WI38 (cell line): ENCODE measurements around the gene ZNF862.

Source experiments
- H3K4me3 ChIP-seq: 2 replicates; pipeline ENCODE4 v1.5.1; 2011; ENCODE audit warnings: low read depth, mild to moderate bottlenecking, control low read depth, low read length
- CTCF ChIP-seq: IDR thresholded peaks from 2 replicates; pipeline ENCODE4 v1.5.1; 2012; ENCODE audit warnings: low read depth, mild to moderate bottlenecking, control low read depth, low read length

ZNF862 gene

GRCh38 chr7:149837564-149838223 is 481 bp upstream of the ZNF862 start:
- TF ChIP-seq CTCF = no peak
- no peak overlapping the region for H3K4me3 ChIP-seq

- peak overlapping the region; percentile 72 for H3K4me3 ChIP-seq
- TF ChIP-seq CTCF = no peak
Observed at GRCh38 chr7:149838992-149839408, 825 bp downstream of the ZNF862 start.

GRCh38 chr7:149839933-149840332 is 1.8 kb downstream of the ZNF862 start:
- H3K4me3 ChIP-seq = no peak overlapping the region
- TF ChIP-seq CTCF = no peak

GRCh38 chr7:149843566-149843965 is 5.4 kb downstream of the ZNF862 start:
- TF ChIP-seq CTCF = no peak
- no peak overlapping the region for H3K4me3 ChIP-seq

GRCh38 chr7:149844445-149844844 is 6.3 kb downstream of the ZNF862 start:
- no peak for TF ChIP-seq CTCF
- H3K4me3 ChIP-seq = no peak overlapping the region

GRCh38 chr7:149845257-149845980 is 7.2 kb downstream of the ZNF862 start:
- no peak for TF ChIP-seq CTCF
- no peak overlapping the region for H3K4me3 ChIP-seq

GRCh38 chr7:149846021-149846420 is 7.8 kb downstream of the ZNF862 start:
- no peak overlapping the region for H3K4me3 ChIP-seq
- no peak for TF ChIP-seq CTCF
